ENCODE results near the gene FOXJ1. TPM values are rescaled to one million over a fixed set of nuclear protein-coding genes. Genes with fewer than 3 reads are reported as not detected.

Gene FOXJ1
- total RNA-seq, 6 experiments from 2014 or later, result not detected

GRCh38 chr17:76130473-76130872 is 10.6 kb downstream of the FOXJ1 start:
- Mint-ChIP-seq H3K4me1 (ENCODE audit: low read depth) (no peaks in the 10 kb centered on the region), H3K9me3 (no peaks in the 10 kb centered on the region), H3K4me3 (no peak overlapping the region), H3K27me3 (ENCODE audit: insufficient read depth) (peaks cover 26% of the 10 kb centered on the region), H3K36me3 (ENCODE audit: low read depth) (no peaks in the 10 kb centered on the region), H3K27ac (no peak overlapping the region)
- no peak for TF ChIP-seq CTCF (IDR thresholded peaks at IDR 0.05)
- no peak for DNase-seq

- Mint-ChIP-seq H3K27ac (no peak overlapping the region), H3K4me3 (no peak overlapping the region), H3K4me1 (ENCODE audit: low read depth) (no peaks in the 10 kb centered on the region), H3K36me3 (ENCODE audit: low read depth) (no peaks in the 10 kb centered on the region), H3K9me3 (no peaks in the 10 kb centered on the region), H3K27me3 (ENCODE audit: insufficient read depth) (peaks cover 21% of the 10 kb centered on the region; the same call in 1 of the 2 replicates)
- no peak for DNase-seq
- TF ChIP-seq CTCF (IDR thresholded peaks at IDR 0.05), result no peak
Observed at GRCh38 chr17:76125922-76126321, 15.1 kb downstream of the FOXJ1 start.

GRCh38 chr17:76125391-76125675 is 15.7 kb downstream of the FOXJ1 start:
- TF ChIP-seq CTCF (IDR thresholded peaks at IDR 0.05), result no peak
- no peak for DNase-seq

GRCh38 chr17:76124582-76125390 is 16.3 kb downstream of the FOXJ1 start:
- Mint-ChIP-seq H3K27me3 (ENCODE audit: insufficient read depth) (peaks cover 19% of the 10 kb centered on the region; the same call in 1 of the 2 replicates), H3K4me1 (ENCODE audit: low read depth) (no peaks in the 10 kb centered on the region), H3K4me3 (no peak overlapping the region), H3K9me3 (no peaks in the 10 kb centered on the region), H3K36me3 (ENCODE audit: low read depth) (no peaks in the 10 kb centered on the region), H3K27ac (no peak overlapping the region)
- TF ChIP-seq CTCF (IDR thresholded peaks at IDR 0.05), result peak; percentile 56
- no peak for DNase-seq

More at GRCh38 chr17:76125391-76125675, 15.7 kb downstream of the FOXJ1 start:
- Mint-ChIP-seq H3K9me3 (no peaks in the 10 kb centered on the region), H3K36me3 (ENCODE audit: low read depth) (no peaks in the 10 kb centered on the region), H3K27me3 (ENCODE audit: insufficient read depth) (peaks cover 21% of the 10 kb centered on the region; the same call in 1 of the 2 replicates), H3K4me1 (ENCODE audit: low read depth) (no peaks in the 10 kb centered on the region), H3K27ac (no peak overlapping the region), H3K4me3 (no peak overlapping the region)

GRCh38 chr17:76123749-76124581 is 17.1 kb downstream of the FOXJ1 start:
- no peaks in the 10 kb centered on the region for H3K36me3 Mint-ChIP-seq (ENCODE audit: low read depth)
- no peak for TF ChIP-seq CTCF (IDR thresholded peaks at IDR 0.05)
- H3K4me3 Mint-ChIP-seq, result no peak overlapping the region

More at GRCh38 chr17:76123749-76124581, 17.1 kb downstream of the FOXJ1 start:
- no peak for DNase-seq
- Mint-ChIP-seq H3K27ac (no peak overlapping the region), H3K9me3 (no peaks in the 10 kb centered on the region), H3K27me3 (ENCODE audit: insufficient read depth) (peaks cover 19% of the 10 kb centered on the region; the same call in 1 of the 2 replicates), H3K4me1 (ENCODE audit: low read depth) (no peaks in the 10 kb centered on the region)

All from HFFc6 (cell line).